Measurements from ENCODE around the gene MYLK.

DNA sequence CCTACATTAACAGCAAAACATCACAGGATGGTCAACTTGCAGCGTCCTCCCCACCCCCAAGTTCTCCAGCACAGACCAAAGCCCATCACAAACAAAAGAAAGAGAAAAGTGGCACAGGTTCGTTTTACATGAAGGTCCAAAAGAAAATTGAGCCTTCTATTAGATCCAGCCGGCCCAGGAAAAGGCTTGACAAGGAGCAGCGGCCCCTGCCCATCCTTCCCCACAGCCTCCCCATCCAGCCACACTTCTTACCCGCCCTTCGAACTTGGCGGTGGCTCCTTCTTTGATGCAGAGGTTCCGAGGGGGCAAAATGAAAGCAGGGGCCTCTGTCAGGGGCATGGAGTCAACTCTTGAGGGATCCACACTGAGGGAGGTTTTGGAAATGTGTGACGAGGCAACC lies 90.7 kb downstream of the MYLK start:
- no peak for TF ChIP-seq MTA3 (IDR thresholded peaks at IDR 0.05; ENCODE audit: borderline replicate concordance, low read length)
- TF ChIP-seq BHLHE40 (IDR thresholded peaks at IDR 0.05; ENCODE audit: borderline replicate concordance in 1 of 2, low read depth in 2 of 2, low read length in 1 of 2): no peak
- TF ChIP-seq ZNF274 (IDR thresholded peaks at IDR 0.05; ENCODE audit: insufficient read depth, insufficient read length): no peak
- no peak for TF ChIP-seq CHD4 (IDR thresholded peaks at IDR 0.05)
